Fibroblast of gingiva (primary cell): ENCODE results near the gene PHTF1.
"Not testable (repeated sequence)": the region's sequence is repeated elsewhere in the genome, so short reads cannot be mapped to it uniquely, and the experiment has no call there.

Source experiments
- DNase-seq: peaks from one replicate; pipeline ENCODE4 v3.0.0-alpha.2; 2011; ENCODE audit warnings: low read depth

Gene PHTF1

DNA sequence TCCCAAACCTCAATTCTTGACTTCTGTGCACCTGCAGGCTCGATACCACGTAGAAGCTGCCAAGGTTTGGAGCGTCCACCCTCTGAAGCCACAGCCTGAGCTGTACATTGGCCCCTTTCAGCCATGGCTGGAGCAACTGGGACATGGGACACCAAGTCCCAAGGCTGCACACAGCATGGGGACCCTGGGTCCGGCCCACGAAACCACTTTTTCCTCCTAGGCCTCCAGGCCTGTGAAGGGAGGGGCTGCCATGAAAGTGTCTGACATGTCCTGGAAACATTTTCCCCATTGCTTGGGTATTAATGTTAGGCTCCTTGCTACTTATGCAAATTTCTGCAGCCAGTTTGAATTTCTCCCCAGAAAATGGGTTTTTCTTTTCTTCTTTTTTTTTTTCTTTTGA lies 40.7 kb downstream of the PHTF1 start:
- DNase-seq: not testable (repeated sequence)

DNA sequence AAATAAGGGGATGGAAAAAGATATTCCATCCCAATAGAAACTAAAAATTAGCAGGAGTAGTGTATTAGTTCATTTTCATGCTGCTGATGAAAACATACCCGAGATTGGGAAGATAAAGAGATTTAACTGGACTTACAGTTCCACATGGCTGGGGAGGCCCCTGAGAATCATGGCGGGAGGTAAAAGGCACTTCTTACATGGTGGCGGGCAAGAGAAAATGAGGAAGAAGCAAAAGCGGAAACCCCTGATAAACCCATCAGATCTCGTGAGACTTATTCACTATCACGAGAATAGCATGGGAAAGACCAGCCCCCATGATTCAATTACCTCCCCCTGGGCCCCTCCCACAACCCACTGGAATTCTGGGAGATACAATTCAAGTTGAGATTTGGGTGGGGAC lies 41.8 kb downstream of the PHTF1 start:
- DNase-seq: not testable (repeated sequence)

DNA sequence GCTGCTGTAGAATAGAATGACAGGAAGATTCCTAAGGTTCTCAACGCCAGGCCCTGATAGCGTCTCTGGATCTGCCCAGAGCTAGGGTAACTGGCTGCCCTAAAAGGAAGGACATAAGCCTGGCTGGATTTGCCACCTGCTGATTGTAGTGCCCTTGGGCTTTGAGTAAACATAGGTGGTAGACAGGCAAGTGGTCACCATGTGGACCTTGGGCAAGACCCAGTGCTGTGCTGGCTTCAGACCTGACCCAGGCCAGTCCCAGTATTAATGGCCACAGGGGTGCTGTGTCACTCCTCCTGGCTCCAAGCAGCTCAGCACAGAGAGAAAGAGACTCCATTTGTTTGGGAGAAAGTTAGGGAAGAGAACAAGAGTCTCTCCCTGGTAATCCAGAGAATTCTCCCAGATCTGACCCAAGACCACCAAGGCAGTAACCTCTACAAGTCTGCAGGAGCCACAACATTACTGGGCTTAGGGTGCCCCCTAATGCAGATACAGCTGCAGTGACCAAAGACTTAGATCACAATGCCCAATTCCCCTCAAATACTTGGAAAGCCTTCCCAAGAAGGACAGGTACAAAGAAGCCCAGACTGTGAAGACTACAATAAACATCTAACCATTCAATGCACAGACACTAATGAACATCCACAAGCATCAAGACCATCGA lies 44.5 kb downstream of the PHTF1 start:
- DNase-seq: no peak

DNA sequence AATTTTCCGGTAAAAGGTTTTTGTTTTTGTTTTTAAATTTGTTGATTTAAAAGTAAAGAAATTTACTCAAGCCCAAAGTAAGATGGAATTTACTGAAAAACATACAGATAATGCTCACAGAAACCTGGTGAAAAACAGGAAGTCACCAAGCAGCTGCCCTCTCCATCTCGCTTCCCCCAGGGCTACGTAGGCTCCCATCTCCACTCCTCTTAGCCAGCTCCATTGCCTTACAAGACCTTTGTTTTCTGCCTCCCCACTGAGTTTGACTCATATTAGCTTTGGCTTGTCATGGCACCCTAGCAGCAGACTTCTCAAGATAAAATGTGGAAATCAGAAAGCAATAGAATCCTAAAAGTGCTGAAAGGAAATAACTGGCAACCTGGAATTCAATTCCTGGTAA lies 57.9 kb downstream of the PHTF1 start:
- no peak for DNase-seq

DNA sequence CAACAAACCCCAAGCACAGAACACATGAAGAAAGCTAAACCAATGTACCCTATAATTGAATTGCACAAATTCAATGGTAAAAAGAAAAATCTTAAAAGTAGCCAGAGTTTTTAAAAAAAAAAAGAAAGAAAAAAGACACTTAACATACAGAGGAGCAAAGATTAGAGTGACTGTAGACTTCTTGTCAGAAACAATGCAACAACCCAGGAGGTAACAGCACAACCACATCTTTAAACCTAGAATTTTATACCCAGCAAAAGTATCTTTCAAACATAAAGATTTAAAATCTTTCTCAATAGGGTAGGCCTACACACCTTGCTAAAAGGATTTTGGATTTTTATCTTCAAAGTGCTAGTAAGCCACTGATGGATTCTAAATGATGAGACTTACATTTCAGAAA lies 64.4 kb downstream of the PHTF1 start:
- DNase-seq: no peak

DNA sequence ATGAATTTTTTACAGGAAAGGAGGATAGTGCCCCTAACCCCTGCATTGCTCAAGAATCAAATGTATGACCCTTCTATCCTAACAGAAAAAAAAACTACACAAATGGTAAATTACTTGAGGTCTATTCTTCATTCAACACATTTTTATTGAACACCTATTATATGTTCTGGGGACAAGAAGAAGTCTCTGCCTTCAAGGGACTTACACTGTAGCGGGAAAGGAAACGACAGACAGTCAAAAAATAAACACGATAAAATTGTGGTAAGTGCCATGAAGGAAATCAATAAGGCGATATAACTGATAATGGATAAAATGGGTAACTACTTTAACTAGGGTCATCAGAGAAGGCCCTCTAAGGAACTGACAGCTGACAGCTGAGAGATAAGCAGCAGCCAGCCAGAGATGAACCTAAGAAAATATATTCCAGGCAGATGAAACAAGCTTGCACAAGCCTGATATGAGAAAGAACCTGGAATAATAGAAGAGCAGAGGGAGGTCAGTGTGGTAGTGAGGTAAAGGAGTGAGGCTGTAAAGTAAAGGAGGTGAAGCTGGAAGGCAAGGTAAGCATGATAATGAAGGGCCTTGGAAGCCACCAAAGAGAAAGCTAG lies 66.4 kb downstream of the PHTF1 start:
- no peak for DNase-seq

DNA sequence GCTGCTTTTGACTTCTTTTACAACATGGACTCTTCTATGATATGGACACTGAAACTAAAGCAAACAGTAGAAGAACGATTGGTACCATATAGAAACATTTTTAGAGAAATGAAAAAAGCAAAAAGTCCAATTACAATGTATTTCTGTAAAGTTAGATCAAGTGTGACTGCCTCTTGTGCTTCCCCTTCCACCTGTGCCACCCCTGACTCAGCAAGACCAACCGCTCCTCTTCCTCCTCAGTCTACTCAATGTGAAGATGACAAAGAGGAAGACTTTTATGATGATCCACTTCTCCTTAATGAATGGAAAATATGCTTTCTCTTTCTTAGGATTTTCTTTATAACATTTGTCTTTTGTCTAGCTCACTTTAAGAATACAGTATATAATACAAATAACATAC lies 66.9 kb downstream of the PHTF1 start:
- DNase-seq: no peak

DNA sequence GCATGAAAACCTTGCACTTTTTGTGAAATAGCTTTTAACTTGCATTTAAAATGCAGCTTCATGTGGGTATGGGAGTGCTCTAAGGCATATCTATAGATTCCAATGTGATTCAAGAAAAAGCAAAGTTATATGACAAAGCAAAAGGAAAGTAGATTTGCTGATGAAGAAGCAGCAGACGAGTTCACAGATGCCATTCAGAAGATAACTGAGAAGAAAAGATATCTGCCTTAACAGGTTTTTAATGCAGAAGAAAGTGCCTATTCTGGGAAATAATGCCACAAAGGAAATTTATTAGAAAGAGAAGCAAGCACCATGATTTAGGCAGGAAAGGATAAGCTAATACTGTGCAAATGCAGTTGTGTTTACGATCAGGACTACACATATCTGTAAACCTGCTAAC lies 68.1 kb downstream of the PHTF1 start:
- DNase-seq: no peak

DNA sequence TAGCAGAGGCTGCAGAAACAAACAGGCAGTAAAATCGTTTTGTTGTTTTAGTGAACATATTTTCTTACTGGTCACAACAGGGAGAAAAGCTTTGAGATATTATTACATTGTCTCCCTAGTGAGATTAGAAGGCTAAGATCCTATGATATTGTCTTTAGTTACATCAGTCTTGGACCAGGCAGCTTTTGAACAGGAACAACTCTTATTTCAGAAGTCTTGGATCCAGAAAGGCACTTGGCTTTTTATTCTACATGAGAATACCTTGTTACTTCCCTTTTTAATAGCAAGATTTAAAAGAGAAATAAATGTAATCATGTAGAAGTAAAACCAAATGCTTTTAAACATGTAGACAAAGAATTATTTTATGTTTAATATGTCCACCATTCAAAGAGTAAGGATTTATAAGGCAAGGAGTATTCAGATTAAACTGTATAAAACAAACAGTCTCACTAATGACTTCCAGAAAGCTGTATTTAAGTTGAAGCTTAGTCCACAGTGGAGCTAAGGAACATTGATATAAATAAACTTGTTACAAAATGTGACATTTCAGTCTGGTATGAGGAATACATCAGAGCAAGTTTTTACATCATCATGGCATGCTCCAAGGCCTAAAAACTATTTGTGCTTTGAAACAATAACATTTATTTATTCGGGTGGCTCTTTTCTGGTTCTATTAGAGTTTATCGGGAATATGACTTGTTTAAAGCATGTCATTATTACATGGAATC lies 72.2 kb downstream of the PHTF1 start:
- DNase-seq: peak; percentile 85

DNA sequence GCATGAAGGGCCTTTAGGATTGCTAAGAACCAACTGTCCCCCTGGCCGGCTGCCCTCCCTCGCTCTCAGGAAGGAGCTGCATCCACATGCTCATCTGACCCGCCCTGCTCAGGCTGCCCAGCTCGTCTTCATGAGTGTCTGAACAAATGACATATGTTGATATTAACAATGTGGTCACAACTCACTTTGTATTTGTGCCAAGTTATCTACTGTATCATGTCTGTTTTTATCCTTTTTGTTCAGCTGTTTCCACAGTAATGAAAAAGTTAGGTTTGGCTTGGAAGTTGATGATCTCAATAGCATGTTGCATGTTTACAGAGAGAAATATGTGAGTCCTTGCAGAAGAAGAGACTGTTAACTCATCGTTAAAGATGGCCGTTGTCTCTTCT lies 75.1 kb downstream of the PHTF1 start:
- DNase-seq: peak; percentile 69

DNA sequence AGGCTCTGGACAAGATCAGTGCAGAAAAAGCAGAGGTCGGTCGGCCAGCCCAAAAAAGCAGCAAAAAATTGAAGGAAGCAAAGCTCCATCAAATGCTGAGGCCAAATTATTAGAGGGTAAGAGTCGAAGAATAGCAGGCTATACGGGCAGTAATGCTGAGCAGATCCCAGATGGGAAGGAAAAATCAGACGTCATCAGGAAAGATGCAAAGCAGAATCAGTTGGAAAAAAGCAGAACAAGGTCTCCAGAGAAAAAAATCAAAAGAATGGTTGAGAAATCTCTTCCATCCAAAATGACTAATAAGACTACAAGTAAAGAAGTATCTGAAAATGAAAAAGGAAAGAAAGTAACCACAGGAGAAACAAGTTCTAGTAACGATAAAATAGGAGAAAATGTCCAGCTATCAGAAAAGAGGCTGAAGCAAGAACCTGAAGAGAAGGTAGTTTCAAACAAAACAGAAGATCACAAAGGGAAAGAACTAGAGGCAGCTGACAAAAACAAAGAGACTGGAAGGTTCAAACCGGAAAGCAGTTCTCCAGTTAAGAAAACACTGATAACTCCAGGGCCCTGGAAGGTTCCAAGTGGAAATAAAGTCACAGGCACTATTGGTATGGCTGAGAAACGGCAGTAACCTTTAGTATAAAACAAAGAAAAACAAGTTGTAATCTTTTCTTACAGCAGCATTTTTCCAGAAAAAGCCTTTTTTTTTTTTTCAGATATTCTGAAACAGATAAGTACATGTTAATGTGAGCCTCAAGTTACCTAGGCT lies 75.7 kb downstream of the PHTF1 start:
- no peak for DNase-seq

DNA sequence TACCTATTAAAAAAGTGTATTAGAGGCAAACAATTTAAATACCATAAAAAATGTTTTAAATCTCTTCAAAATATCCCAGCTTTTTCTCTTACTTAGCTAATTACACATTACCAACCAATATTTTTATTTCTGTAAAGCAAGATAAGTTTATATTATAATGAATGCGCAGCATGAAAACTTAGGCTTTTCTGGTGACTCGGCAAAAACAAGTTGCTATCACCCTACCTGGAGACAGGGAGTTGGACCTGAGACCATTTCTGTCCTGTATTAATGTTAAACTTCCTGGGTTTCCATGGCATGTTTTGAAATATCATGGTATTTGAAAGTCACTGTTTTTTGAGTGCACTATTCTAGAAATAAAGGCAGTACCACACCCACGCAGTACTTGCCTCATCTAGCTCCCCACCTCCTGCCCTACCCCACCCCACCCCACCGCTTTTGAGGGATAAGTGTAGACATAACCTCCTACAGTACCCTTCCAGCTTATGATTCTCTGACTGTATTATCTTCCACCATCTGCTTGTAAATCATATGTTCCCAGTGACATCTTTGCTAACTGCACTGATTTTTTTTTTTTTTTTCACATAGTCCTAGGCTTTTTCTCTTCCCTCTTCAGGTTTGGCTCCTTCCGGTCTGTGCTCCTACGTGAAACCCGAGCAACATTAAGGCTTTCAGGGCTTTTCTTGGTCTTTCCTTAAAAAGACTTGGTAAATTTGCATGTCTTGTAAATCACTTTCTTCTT lies 77.5 kb downstream of the PHTF1 start:
- no peak for DNase-seq

DNA sequence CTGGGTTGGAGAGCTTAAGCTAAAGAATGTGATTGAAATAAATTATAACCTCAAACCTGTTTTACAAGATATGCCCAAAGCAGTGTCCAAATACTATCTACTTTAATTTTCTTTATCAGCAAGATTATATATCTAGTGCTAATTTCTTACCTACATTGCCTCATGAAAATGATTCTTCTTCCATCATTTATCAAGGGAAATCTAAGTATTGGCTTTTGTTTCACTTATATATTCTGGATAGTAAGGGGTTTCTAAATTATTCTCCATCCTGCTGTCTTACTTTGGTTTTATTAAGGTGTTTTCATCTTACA lies 81.2 kb downstream of the PHTF1 start:
- DNase-seq: no peak

DNA sequence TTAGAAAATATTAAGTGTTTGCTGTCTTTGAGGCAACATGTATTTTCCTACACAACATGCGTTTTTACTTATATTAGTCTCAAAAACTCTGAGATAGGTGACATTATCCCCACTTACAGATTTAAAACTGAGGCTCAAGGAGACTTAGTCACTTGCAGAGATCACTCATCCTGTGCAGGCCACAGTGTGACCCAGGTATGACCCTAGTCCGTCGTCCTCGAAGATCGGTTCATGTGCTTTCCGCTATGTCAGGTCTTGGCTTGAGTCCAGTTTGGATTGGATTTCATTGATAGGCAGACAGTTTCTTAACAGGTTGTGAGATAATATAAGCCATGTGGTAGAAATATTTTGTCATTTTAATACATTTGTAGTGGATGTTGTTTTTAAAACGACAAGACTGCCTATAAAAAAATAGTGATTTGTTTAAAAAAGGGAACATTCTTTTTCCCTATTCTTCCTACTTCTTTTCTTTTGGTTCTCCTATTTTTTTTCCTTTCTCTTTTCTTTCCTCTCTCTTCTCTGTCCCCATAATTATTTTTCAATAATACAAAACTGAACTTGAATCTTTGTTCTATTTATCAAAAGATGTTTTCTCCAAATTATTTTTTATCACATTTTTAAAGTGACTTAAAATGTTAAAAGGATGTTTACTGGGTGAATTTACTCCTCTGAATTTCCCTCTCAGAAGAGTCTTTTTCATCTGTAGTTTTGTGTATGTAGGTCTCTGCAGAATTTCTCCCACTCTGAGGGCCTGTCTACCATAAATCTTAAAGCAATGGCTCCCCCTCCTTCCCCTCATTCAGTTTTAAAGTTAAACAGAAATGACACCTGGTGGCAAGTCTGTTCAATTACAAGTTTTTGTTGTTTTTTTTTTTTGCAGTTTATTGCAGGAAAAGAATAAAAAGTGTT lies 81.8 kb downstream of the PHTF1 start:
- DNase-seq: peak; percentile 42

DNA sequence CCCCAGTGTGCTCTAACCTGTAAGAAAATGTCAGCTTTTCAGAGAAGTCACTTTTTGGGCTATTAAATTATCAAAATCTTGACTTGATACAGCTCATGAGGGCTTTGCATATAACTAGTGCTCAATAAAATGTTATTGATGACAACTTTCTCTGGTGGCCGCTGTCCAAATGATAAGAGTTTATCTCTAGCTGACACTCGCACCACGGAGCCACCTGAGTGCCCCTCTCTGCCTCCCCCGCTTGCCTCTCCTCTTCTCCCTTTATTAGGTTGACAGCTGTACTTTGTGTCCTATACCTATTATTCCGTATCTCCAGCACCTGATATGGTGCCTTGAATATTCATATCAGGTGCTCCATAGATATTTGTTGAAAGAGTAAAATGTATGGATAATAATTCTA lies 82.8 kb downstream of the PHTF1 start:
- no peak for DNase-seq

DNA sequence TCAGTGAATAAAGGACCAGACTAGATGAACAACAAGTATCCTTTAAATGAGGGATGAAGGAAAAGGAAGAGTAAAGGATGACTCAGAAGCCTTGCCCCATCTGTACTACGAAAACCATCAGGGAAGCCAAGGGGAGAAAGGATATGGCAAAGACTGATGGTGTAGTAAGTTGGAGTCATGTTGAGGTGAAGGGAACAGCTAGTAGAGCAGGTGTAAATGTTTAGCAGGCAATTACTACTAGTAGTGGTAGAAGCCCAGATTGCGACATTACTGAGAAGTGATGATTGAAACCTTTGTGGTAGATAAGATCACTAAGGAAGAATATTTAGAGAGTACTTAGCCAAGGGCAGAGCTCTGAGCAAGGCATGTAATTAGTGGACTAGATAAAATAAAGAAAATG lies 84.0 kb downstream of the PHTF1 start:
- DNase-seq: no peak

DNA sequence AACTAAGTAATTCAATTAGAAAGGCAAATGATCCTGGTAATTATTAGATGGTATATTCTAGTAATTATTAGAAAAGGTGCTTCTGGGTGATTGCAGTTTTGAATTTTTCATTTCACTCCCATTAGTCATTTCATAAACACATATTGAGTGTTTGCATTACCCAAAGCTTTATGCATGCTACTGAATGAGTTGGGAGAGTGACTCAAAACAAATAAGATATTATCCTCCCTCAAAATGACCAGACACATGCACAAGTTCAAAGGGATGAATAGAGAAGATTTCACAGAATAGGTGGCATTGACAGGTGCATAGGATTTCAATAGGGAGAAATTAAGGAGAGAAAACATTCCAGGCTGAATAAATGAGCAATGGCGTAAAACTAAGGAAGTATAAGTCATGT lies 84.7 kb downstream of the PHTF1 start:
- DNase-seq: no peak

DNA sequence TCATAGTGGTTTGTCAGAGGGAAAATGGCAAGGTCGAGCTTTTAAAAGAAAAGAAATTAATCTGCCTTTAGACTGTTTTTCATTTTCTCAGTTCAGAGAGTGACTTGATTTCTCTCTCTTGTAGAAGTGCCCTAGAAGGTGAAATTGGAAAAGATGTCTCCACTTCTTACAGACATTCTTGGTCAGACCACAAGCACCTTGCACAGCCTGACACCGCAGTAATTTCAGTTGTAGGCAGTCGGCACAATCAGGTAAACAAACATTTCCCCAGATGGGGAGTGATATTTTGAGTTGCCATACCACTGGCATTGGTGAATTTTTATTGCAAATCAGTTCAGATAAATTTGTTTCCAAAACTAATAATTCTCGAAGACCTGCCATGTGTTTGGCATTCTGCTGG lies 86.8 kb downstream of the PHTF1 start:
- no peak for DNase-seq

DNA sequence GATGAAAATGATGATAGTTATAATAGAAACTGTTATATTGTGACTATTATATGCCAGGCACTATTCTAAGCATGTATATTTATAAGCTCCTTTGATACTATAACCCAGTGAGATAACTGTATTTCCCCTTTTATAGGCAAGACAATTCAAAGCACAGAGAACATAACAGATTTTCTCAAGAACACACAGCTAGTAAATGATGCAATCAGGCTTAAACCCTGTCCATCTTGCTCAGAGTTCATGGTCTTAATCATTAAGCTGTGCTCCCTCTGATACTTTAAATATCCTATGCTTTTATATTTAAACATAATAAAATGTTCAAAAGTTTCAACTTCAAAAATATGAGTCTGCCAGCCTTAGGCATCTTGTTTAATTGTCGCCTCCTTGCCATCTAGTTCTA lies 88.6 kb downstream of the PHTF1 start:
- DNase-seq: no peak

DNA sequence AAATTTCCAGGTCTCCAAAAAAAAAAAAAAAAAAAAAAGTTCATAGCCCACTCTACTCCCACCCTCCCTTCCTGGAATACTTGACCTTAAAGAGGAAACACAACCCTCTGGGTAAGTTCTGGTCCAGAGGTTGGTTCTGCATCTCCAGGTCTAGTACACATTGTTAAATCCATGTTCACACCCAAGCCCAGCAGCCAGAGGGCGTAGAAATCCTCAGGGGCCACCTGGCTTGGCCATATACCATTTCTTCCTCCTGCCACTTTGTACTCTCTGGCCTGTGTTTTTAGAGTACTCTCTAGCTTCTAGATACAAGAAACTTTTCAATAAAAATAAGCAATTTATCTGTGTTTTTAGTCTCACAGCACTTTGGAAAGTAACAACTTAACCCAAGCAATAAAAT lies 89.3 kb downstream of the PHTF1 start:
- no peak for DNase-seq

DNA sequence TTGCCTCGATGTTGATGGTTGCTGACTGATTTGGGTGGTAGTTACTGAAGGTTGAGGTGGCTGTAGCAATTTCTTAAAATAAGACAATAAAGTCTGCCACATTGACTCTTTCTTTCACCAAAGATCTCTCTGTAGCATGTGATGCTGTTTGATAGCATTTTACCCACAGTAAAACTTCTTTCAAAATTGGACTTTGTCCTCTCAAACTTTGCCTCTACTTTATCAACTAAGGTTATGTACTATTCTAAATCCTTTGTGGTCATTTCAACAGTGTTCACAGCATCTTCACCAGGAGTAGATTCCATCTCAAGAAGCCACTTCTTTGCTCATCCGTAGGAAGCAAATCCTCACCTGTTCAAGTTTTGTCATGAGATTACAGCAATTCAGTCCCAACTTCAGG lies 93.2 kb downstream of the PHTF1 start:
- DNase-seq: no peak
